ENCODE results near the gene SEMA4C.

DNA sequence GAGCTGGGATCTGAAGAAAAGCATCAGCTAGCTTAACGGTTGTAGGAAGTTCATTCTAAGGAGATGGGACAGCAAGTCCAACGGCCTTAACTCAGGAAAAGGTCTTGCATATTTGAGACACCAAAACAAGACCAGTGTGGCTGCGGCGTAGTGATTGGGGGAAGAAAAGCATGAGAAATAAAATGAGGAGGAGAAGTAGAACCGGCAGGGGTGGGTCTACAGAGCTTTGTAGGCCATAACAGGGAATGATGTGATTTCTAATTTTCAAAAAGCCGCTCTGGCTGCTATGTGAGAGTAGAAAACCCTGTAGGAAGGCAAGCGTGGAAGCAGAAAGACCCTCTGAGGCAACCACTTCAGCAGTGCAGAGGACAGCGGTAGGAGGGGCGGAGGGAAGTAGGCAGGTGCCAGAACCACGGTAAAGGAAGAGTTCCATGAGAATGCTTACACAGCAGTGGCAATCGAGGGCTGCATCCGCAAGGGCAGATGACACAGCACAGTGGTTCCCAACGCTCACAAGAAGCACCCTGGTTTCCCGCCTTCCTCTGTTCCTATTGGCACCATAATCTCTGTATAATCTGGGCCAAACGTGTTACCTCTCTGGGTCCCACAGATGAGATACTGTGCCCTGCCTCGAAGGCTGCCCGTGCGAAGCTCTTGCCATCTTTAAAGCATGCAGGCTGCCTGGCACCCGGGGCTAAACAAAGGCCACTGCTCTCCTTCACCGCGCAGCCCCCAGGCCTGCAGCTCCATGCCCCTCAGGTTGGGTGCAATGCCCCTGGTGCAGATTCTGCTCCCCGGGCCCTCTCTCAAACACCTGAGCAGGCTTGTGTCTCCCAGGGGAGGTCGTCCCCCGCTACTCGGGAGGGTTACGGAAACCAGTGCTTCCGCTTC, 12.9 kb downstream of the SEMA4C start:
- TF ChIP-seq GATA3 (IDR thresholded peaks at IDR 0.05; ENCODE audit: low read depth, low read length) (no peak), GATA2 (IDR thresholded peaks at IDR 0.05; ENCODE audit: low read depth, low read length) (no peak)

Data from SH-SY5Y (cell line).